HG03457 (cell line): Measurements from ENCODE around the gene DBET.
"Not testable (repeated sequence)": the region's sequence is repeated elsewhere in the genome, so short reads cannot be mapped to it uniquely, and the experiment has no call there.

Experiments
- ATAC-seq: cut with Tn5 transposase; IDR thresholded peaks from one replicate; pipeline ENCODE4 v1.9.1; 2021; ENCODE audit warnings: moderate number of reproducible peaks; ENCODE audit not compliant: unreplicated experiment

The DBET gene

DNA sequence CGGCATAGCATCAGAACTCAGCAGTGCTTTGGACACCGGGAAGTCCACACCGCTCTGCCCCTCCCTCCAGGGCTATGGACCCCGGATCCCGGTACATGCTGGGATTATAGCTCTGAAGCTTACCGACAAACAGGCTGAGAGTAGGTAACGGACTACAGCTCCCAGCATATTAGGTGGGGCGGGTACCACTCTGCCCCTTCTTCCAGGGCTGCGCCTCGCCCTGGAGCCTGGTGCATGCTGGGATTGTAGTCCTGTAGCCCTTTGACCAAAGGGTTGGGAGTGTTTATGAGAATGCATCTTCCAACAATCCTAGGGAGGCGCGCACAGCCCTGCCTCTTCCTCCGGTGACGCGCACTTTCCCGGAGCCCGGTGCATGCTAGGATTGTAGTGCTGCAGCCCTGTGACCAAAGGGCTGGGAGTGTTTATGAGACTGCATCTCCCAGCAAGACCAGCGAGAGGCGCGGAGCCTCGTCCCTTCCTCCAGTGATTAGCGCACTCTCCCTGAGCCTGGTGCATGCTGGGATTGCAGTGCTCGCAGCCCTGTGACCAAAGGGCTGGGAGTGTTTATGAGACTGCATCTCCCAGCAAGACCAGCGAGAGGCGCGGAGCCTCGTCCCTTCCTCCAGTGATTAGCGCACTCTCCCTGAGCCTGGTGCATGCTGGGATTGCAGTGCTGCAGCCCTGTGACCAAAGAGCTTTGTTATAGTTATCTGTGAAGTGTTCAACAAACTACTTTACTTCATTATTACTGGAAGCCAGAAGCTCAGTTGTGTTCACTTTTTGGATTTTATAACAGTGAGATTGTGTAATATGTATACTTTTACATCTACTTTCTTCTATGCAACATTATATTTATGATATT is 14.7 kb upstream of the DBET start:
- ATAC-seq = not testable (repeated sequence)

DNA sequence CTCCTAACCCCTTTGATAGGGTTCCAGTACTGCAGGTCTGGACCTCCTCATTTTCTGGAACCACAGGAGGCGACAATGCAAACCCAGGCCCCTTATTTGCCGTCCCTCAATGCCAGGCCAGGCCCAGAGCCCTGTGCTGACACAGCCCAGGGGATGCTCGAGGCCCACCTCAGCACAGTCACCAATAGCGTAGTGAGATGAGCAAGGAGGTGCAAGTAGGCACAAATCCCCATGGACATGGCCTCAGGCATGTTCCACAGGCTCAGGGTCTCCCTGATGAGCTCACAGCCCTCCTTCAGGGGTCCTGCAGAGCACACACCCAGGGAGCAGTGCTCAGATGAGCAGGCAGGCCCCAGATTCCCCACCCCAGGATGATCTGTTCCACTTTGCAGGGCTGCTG is 5.3 kb upstream of the DBET start:
- ATAC-seq = not testable (repeated sequence)

- ATAC-seq = not testable (repeated sequence)
Measured at GRCh38 chr4:190064805-190065204, 503 bp downstream of the DBET start.

DNA sequence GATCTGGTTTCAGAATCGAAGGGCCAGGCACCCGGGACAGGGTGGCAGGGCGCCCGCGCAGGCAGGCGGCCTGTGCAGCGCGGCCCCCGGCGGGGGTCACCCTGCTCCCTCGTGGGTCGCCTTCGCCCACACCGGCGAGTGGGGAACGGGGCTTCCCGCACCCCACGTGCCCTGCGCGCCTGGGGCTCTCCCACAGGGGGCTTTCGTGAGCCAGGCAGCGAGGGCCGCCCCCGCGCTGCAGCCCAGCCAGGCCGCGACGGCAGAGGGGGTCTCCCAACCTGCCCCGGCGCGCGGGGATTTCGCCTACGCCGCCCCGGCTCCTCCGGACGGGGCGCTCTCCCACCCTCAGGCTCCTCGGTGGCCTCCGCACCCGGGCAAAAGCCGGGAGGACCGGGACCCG is 4.0 kb downstream of the DBET start:
- ATAC-seq = not testable (repeated sequence)

- ATAC-seq = not testable (repeated sequence)
Measured at GRCh38 chr4:190093052-190093451, 28.8 kb downstream of the DBET start.

GRCh38 chr4:190094031-190094430 is 29.7 kb downstream of the DBET start:
- not testable (repeated sequence) for ATAC-seq

GRCh38 chr4:190095335-190095734 is 31.0 kb downstream of the DBET start:
- not testable (repeated sequence) for ATAC-seq

GRCh38 chr4:190099605-190100004 is 35.3 kb downstream of the DBET start:
- ATAC-seq = not testable (repeated sequence)

GRCh38 chr4:190101525-190101924 is 37.2 kb downstream of the DBET start:
- ATAC-seq = not testable (repeated sequence)

GRCh38 chr4:190106191-190106590 is 41.9 kb downstream of the DBET start:
- not testable (repeated sequence) for ATAC-seq

DNA sequence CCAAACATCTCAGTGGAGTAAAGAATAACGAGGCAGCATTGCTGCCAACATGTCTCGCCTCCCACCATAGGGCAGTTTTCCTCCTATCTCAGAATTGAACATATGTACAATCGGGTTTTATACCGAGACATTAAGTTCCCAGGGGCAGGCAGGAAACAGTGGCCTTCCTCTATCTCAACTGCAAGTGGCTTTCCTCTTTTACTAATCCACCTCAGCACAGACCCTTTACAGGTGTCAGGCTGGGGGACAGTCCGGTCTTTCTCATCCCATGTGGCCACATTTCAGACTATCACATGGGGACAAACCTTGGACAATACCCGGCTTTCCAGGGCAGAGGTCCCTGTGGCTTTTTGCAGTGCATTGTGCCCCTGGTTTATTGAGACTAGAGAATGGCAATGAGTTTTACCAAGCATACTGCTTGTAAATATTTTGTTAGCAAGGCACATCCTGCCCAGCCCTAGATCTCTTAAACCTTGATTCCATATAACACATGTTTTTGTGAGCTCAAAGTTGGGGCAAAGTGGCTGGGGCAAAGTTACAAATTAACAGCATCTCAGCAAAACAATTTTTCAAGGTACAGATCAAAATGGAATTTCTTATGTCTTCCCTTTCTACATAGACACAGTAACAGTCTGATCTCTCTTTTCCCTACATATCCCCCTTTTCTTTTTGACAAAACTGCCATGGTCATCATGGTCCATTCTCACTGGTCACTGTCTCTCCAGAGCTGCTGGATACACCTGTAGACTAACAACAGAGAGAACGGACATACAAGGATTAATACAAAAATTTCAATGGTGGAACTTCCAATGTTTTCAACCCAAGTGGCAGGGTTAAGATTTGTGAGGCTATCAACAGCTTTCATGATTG is 42.5 kb downstream of the DBET start:
- ATAC-seq = not testable (repeated sequence)

- not testable (repeated sequence) for ATAC-seq
Measured at GRCh38 chr4:190107766-190108485, 43.6 kb downstream of the DBET start.

GRCh38 chr4:190108756-190109155 is 44.5 kb downstream of the DBET start:
- ATAC-seq = not testable (repeated sequence)

GRCh38 chr4:190109390-190110011 is 45.2 kb downstream of the DBET start:
- ATAC-seq = not testable (repeated sequence)

- not testable (repeated sequence) for ATAC-seq
Measured at GRCh38 chr4:190110033-190110432, 45.7 kb downstream of the DBET start.

DNA sequence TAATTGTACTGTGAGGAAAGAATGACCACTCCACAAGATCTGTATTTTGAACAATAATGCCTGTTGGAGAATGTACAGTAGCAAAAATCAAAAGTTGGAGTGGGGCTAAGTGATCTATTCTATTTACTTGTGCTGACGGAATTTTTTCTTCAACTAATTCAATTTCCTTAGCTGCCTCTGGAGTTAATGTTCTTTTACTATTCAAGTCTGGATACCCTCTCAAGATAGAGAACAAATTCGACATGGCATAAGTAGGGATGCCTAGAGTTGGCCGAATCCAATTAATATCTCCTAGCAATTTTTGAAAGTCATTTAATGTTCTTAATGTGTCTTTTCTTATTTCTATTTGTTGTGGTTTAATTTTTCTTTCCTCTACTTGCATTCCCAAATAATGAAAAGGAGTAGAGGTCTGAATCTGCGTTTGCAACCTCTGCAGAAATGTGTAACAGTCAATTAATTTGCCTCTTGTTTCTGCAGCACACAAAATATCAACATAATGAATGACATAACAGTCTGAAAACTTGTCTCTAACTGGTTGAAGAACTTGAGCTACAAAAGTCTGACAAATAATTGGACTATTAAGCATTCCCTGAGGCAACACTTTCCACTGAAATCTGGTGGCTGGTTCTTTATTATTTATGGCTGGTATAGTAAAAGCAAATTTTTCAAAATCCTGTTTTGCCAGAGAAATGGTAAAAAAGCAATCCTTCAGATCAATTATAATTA is 46.4 kb downstream of the DBET start:
- ATAC-seq = not testable (repeated sequence)

GRCh38 chr4:190112879-190113278 is 48.6 kb downstream of the DBET start:
- ATAC-seq = not testable (repeated sequence)

DNA sequence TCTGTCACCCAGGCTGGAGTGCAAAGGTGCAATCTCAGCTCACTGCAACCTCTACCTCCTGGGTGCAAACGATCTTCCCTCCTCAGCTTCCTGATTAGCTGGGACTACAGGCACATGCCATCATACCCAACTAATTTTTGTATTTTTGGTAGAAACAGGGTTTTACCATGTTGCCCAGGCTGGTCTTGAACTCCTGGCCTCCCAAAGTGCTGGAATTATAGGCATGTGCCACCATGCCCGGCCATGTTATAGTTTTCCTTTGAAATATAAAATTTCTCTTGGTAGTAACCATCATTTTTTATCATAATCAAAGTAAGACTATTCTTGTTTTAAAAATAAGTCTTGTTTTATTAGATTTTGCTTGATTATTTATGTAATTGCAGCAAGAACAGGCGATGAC is 50.7 kb downstream of the DBET start:
- not testable (repeated sequence) for ATAC-seq
